Stimulated activated CD8-positive, alpha-beta memory T cell treated with anti-CD3 and anti-CD28 coated beads, Interleukin-7, amount 100 ng/mL, for 1 hour (primary cell): ENCODE measurements around the gene ZBTB16.

Experiments used
- DNase-seq, 2 donors: peaks; one replicate each; pipeline ENCODE4 v3.0.0-alpha.2; 2020; ENCODE audit warnings: low read depth in 2 of 2

ZBTB16 gene

DNA sequence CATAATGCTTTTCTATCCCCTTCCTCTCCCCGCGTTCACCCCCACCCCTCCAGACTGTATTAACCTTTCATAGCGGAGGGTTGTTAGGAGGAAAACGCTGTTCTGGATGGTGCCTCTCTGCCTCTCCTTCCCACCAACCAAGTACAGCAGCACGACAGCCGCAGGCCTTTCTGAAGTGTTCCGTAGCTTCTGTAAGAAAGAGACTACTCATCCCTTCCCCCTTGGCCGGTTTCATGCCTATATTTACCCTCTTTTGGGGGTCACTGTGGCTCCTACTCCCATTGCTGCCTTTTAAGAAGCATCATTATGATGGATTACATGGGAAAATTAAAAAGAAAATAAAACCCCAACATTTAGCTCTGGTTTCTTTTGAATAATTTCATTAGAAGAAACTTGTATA lies 46.5 kb downstream of the ZBTB16 start:
- DNase-seq = no peak

DNA sequence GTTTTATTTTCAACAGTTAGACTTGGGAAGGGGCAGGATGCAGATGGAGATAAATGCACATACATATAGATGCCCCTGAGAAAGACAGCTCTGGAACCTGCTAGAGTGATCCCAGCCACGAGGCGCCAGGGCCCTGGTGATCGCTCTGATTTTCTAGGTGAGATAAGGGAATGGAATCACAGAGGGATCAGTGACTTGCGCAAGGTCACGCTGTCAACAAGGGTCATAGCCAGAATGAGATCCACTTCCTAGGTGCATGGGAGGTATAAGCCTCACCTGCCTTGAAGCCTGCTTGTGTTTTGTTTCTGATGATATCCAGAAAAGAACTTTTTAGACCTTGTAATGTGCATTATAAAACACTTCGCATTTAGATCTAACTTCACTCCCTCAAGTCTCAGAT lies 47.5 kb downstream of the ZBTB16 start:
- DNase-seq = no peak

DNA sequence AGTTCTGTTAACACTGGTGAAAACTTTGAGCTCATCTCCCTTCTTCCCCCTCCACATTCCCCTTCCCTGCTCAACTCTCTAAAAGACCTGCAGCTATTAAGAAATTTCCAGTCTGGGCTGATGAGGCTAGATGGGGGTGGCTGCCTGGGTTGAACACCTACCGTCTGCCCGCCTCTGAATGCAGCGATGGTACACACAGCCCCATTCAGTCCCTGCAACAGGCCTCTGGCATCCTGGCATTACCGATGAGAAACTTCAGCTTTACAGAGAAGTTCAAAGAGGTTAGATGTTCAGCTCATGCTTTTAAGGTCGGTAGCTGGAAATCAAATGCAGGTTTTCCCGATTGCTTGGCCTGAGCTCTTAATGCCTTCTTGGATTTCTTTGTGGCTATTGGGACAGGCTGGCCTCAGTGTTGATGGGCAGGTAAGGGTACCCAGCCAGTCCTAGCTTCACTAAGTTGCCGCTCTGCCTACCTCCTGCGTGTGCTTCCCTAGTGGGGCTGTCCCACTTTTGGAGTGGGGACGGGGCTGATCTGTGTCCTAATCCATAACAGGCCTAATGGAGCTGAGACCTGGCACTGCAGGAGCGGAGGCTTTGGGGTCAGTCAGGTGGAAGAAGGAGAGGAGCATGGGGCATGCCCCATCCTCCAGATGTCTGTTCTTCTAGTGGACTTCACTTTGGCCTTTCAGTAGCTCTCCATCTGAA lies 49.1 kb downstream of the ZBTB16 start:
- no peak for DNase-seq

DNA sequence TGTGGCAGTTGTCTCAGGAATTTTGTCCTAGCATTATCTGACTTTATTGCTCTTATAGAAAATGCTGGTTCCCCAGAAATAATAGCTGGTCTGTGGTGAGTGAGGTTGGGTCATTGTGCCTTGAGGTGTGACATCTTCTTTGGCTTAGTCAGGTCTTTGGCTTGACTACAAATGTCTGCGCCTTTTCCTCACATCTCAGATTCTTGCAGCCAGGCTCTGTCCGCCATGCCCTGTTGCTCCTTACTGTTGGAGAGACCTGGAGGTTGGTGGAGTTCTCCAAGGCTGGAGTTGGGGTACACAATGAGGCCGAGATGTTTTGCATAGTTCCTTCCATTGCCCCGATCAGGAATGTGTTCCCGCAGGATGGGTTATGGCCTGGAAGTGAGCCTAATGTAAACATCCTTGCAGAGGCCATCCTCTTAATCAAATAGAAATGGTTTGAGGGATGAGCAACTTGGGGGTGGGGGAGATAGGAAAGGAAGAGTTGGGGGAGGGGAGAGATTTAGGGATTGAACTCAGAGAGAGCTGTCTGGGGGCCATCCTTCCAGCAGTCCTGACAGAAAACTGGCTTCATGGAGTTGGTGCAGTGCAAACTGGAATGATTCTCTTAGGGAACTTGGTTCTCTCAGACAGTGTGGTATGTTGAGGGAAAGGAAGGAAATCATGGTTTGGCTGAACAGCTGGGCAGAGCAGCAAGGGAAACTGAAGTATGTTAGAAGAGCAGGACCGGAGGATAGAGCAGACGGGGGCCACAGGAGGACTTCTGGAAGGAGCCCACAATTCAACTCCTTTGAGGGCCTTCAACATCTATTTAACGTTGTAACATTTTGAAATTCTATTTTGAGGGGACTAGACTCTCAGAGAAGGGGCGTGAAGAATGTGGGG lies 49.9 kb downstream of the ZBTB16 start:
- no peak for DNase-seq

DNA sequence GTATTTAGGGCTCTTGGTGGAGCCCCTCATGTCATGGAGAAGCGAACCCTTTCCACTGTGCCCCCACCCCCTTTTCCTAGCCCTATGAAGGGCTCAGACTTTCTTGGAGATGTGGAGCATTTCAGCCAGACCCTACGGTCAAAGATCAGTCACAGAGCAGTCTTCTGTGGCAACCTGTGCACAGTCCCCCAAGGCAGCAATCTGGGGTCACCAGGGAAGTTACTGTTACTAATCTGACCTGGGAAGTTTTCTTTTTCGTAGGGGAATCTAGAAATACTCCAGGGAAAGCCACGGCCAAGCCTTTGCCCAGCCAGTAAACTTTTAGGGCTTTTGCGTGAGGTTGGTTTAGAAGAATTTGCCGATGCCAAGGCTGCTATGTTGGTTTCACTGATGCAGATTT lies 50.6 kb downstream of the ZBTB16 start:
- no peak for DNase-seq

DNA sequence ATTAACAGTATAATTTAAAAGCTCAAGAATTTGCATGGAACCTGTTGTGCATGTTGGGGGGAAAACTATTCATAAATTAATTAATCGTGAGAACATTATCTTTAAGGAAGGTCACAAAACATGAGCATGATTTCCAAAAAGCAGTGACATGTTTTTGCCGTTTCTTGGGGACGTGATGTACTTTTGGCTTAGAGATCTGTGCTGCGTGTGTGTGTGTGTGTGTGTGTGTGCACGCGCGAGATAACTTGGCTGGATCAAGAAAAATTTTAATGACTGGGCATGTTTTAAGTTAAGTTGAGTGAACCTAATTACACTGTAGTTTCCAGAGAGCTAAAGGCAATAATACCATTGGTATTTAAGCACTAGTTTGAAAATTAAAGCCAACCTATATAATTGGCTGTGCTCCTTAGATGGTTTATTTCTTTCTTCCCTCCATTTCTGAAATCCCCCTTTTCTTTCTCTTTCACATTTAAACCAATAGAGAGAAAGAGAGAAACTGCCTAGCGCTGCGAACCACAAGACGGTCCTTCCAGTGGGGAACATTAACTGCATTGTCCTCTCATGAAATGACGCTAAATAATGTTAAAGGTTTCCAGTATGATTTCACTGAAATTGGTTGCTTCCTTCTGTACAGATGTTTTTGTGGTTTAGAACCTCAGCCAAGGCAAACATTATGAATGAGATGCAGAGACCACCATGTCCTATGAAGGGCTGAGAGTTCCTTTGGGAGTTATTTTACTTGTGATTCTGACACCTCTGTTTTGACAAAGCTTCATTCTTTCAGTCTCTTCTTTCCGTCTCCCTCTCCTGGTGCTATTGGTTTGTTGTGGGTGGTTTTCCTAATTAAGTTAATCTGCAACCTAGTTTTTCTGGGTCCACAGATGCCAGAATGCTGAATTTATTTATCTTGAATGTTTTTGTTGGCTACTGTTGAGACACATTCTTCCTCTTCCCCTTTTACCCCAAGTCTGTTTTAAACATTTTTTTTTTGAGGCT lies 51.7 kb downstream of the ZBTB16 start:
- no peak for DNase-seq

DNA sequence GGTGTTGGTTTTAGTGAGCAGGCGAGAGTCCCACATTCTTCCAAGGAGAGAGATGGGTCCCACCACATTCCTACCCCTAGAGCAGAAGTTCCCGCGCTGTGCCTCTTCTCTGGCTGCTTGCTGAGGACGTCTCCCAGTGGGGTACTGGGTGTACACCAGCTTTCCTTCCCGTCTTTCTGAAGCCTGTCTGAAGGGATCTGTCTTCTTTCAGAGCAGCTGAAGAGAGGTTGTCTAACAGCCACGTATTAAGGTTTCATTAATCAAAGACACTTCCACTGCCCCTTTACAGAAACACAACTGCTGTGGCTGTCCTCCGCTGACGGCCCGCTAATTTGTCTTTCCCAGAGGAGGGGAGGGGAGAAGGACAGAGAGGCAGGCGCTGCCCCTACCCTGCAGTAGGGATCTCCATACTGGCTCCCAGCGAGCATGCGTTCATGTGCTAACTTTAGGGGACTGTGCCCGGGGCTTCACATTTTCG lies 56.0 kb downstream of the ZBTB16 start:
- DNase-seq = no peak

DNA sequence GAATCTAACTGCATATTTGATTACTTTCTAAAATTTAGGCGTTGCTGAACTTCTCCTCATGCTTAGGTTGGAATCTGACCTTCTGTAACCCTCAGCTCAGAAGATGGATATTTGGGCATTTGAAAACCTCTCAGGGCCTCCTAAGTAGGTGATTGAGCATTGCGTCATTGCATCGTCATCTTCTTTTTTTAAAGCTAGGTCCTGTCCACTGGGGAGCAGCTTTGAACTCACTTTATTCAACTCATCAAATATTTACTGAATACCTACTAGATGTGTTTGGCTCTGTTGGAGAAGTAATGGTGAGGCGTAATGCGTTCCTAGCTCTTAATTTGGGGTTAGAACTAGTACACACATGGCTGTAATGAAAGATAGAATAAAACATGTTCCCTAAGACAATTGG lies 56.8 kb downstream of the ZBTB16 start:
- no peak for DNase-seq

DNA sequence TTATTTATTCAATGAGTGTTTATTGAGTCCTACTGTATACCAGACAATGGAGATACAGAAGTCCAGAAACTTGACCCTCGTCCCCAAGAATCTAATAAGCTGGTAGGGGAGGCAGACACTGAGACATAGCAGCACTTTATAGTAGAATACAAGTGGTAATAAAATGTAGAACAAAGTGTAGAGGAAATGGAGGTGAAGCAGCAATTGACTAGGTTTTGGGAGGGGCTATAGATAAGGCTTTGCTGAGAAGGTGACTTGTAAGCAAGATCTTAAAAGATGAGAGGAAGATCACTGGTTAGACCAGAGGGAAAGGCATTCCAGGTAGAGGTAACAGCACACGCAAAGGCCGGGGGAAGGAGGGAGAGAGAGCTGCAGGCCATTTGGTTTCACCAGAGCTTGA lies 57.3 kb downstream of the ZBTB16 start:
- DNase-seq = no peak

DNA sequence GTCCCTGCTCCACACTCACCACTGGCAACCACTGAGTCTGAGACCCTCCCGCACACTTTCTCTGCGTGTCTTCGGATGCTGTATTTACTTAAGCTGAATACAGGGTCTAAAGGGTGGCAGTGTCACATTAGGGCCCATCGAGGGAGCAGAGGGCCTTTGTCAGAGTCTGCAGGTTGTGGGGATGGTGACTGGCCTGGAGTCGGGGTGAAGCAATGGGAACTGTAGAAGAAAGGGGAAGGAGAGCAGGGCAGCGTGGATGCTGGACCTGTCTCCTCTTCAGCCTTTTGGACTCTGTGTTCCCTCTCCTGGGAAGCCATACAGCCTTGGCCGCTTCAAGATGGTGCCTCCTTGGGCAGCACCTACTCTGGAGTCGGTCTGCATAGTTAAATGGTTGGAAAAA lies 61.1 kb downstream of the ZBTB16 start:
- DNase-seq = no peak

DNA sequence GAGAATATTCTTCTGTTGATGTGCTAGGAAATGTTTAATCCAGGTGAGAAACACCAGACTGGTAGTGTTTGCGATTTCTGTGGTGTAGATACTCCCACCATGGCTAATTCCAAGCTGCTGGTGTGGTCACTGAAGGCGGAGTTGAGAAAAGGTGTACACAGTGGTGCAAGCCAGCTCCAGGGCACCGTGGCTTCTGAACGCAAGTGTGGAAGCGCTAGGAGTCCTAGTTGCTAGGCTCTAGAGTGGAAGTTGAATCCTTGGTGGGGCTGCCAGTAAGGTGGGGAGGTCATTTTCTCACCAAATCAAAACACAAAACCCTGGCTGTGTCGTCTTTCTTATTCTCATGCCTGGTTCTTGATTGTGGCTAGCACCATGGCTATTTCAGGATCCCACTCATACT lies 61.6 kb downstream of the ZBTB16 start:
- DNase-seq = no peak

DNA sequence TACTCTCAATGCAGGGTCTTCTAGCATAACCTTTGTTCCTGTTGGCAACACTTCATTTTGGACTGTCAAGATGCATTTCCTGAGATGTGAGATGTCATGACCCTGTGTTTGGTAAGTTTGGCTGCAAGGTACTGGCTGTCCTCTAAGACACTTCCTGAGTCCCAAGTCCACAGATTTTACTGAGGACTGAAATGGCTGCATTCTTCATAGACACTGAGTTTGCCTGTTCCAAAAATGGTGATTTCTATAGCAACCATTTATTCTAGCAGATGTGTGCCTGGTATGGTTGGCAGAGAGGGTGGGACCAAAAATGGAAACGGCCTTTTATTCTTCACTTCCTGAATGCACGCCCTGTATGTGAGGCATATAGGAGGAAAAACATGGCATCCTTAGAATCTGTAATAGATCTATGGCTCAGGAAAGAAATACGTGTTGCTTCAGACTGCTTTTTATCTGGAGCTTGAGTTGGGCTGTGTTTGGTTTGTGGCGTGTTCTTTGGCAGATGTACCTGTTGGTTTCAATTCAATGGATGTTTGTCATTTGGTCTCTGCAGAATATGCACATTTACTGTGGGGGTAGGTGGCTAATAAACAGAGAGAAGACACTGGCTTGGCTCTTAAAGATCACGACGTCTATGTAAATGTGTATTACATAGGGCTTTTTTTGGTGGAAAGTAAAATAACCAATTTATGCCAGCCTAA lies 62.4 kb downstream of the ZBTB16 start:
- no peak for DNase-seq

DNA sequence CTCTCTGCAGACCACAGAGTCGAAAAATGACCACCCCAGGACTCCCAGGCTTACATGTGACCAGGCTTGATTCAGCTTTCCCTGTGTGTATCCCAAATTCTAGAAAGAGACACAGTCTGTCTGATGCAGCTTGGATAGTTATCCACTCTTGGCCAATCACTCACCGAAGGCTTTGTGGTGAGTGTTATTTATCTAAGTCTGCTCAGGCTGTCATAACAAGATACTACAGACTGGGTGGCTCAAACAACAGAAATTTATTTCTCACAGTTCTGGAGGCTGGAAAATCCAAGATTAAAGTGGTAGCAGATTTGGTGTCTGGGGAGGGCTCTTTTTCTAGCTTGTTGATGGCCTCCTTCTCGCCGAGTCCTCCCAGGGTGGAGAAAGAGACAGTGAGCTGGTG lies 63.2 kb downstream of the ZBTB16 start:
- no peak for DNase-seq

DNA sequence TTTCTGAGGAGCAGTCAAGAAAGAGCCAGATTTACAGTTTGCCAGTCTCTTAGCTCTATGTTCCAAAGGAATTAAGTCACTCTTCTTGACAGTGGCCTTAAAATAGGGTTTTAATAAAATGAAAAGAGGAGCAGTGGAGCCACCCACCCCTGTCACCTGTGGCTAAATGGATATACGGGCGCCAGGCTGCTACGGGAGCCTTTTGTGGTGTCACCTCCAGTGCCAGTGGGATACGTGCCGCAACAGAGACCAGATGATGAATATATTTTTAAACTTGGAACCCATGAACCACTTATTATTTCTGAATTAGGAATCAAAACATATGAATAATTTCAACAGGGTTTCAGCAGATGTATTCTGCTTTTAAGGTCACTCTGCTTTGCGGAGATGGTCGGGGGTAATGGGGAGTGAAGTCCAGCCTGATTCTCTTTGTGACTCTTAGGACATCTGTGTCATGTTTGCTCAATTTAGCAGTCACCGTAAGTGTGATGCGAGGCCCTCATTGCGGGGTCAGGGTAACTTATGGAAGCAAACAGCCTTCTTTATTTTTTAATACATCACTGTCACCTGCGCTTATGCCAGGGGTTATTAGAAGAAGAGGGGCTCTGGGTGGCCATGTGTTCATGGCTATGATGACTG lies 64.3 kb downstream of the ZBTB16 start:
- no peak for DNase-seq

DNA sequence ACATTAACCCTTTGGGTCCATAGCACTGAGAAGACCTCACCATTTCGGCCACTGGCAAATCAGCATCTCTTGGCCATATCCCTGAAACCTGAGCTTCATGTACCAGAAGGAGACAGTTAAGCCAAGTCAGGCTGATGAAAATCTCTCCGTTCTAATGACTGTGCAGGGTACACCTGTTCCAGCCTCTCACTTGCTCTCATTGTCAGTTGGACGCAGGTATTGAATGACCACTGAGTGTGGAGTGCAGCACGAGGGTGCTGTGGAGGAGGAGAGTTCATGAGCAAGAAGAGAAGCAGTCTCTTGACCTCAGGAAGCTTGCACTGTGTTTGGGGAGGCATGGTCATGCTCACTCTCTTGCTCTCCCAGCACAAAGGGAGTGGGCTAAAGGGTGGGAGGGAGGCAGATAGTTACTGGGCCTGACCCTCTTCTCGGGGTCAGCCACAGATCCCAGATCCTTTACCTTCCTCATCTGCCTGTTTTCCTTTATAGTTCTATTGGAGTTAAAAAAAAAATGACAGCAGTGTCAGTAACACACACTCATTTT lies 65.2 kb downstream of the ZBTB16 start:
- DNase-seq = no peak

DNA sequence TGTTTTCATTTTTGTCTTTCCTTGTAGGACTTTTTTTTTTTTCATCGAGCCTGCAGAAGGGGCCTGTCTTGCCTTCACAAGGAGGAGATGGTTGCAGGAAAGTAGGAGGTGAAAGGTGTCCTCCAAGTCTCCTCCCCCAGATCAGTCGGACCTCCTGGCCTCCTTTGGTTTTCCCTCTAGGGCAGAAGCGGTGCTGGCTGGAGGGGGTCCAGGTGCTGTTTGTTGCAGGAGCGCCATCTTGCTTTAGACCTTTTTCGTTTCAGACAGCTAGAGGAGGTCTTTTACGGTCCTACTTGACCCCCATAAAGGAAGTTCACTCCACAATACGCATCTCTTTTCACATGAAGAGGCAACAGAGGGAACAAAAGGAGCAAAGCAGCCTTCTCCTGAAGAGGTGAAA lies 66.0 kb downstream of the ZBTB16 start:
- no peak for DNase-seq

DNA sequence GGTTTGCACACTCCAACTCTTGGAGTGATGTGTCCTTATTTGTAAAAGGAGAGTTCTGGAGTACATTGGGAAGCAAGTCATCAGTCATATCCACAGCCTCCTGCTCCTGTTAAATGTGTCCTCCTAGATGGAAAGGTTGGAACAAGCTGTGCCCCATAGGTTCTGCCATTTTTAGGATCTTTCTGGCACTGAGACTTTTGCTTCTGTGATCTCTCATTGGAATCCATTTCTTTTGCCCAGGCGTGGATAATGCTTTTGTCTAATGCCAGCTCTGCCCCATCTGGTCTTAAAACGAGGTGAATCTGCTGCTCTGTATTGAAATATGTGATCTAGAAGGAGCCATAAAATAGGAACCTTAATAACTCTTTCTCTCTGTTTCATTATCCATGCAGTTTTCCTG lies 66.4 kb downstream of the ZBTB16 start:
- DNase-seq = no peak

DNA sequence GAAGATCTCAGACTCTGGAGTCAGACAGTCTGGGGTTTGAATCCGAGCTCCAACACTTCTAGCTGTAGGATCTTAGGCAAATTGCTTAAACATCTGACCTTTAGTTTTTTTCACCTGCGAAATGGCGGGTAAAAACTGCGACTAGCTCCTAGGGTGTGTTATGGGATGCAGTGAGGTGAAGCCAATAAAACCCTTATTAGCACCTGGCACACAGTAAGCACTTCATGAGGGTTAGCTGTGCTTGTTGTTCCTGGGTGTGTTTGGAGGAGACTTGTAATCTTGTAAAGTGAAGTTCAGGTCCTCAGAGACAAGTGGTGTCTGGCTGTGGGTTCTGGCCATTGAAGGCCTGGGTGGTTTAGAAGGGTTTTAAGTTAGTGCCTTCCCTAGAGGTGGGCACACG lies 68.9 kb downstream of the ZBTB16 start:
- DNase-seq = no peak

DNA sequence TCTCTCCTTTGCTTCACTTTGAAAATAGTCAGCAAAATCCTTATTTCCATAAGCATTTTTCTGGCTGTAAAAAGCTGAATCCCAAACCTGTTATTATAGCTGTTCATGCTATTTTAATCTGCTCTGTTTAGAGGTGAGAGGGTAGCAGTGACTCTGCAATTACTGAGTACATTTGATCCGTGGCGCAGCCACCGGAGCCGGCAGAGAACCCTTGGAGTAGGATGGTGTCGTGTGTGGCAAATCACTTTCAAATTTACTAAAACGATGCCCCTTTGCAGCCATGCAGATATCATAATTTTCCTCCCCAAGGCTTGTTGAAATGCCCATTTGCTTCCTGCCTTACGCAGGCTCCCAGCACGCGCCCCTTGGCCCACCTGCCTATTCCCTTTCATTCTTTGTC lies 69.6 kb downstream of the ZBTB16 start:
- DNase-seq = no peak

DNA sequence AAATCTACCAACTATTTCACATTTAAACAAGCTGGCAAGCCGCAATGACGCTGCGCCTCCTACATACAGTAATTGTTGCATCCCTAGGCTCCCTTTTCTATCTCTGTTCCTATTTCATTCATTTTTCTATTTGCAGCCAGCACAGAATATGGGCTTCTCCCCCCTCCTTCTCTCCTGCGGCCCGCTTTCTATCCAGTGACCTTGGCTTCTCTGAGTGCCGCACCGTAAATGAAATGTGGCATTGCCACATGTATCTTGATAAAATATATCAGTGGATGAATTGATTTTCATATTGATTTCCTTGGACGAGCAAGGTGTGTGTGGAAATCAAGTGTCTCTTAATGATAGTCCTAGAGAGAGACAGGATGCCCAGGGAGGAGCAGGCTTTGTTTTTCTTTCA lies 70.2 kb downstream of the ZBTB16 start:
- no peak for DNase-seq
